ENCODE data around the gene NEK6.

NEK6 gene

GRCh38 chr9:124388275-124389048 lies 130.7 kb downstream of the NEK6 start:
- TF ChIP-seq, protein P1, sequence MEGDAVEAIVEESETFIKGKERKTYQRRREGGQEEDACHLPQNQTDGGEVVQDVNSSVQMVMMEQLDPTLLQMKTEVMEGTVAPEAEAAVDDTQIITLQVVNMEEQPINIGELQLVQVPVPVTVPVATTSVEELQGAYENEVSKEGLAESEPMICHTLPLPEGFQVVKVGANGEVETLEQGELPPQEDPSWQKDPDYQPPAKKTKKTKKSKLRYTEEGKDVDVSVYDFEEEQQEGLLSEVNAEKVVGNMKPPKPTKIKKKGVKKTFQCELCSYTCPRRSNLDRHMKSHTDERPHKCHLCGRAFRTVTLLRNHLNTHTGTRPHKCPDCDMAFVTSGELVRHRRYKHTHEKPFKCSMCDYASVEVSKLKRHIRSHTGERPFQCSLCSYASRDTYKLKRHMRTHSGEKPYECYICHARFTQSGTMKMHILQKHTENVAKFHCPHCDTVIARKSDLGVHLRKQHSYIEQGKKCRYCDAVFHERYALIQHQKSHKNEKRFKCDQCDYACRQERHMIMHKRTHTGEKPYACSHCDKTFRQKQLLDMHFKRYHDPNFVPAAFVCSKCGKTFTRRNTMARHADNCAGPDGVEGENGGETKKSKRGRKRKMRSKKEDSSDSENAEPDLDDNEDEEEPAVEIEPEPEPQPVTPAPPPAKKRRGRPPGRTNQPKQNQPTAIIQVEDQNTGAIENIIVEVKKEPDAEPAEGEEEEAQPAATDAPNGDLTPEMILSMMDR (IDR thresholded peaks at IDR 0.05; ENCODE audit: insufficient read depth, low read depth, low read length, missing control alignments) = no peak
- H3K4me3 ChIP-seq (ENCODE audit: low read depth, low read length) = no peak overlapping the region
- no peak for DNase-seq (ENCODE audit: low read depth)

DNA sequence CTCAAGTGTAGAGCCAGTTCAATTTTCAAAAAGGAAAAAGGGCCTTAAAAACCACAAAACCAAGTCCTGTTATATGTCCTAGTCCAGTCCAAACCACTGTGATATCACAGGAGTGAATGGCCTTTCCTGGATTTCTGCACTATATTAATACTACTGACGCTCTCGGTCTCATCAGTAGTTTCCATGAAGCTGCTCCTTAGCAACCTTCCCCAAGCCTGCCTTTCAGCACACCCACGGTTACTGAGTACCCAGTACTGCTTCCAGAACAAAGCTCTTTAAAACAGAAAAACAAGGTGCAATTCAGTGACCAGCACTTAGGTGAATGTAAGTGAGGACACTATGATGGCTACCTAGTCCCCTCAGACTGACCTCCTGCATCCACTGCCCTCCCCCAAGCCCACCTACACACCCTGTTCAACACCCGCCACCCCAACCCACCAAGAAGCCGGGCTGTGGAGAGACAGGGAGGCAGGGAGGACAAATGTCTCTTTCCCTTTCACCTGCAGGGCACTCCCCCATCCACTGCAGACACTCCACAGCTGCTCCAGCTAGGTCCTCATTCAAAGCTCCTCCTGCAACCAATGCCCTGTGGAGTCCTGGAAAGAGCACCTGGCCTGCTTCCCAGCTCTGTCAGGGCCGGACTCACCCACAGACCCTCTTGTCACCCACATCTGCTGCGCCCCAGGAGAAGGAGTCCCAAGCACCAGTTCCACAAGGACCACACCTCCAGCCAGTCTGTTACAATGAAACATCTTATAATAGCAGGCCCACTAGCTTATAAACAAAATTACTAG lies 131.6 kb downstream of the NEK6 start:
- TF ChIP-seq, protein P1 (IDR thresholded peaks at IDR 0.05; ENCODE audit: insufficient read depth, low read depth, low read length, missing control alignments) = no peak
- no peak overlapping the region for H3K4me3 ChIP-seq (ENCODE audit: low read depth, low read length)
- no peak for DNase-seq (ENCODE audit: low read depth)

GRCh38 chr9:124390794-124391658 lies 133.3 kb downstream of the NEK6 start:
- H3K4me3 ChIP-seq (ENCODE audit: low read depth, low read length) = no peak overlapping the region
- TF ChIP-seq, protein P1 (IDR thresholded peaks at IDR 0.05; ENCODE audit: insufficient read depth, low read depth, low read length, missing control alignments) = no peak
- DNase-seq (ENCODE audit: low read depth) = no peak

- no peak overlapping the region for H3K4me3 ChIP-seq (ENCODE audit: low read depth, low read length)
- no peak for DNase-seq (ENCODE audit: low read depth)
- TF ChIP-seq, protein P1 (IDR thresholded peaks at IDR 0.05; ENCODE audit: insufficient read depth, low read depth, low read length, missing control alignments) = no peak
Observed at GRCh38 chr9:124392254-124392870, 134.6 kb downstream of the NEK6 start.

GRCh38 chr9:124392871-124393460 lies 135.2 kb downstream of the NEK6 start:
- TF ChIP-seq, protein P1 (IDR thresholded peaks at IDR 0.05; ENCODE audit: insufficient read depth, low read depth, low read length, missing control alignments) = no peak
- no peak overlapping the region for H3K4me3 ChIP-seq (ENCODE audit: low read depth, low read length)
- no peak for DNase-seq (ENCODE audit: low read depth)

GRCh38 chr9:124394167-124394566 lies 136.4 kb downstream of the NEK6 start:
- TF ChIP-seq, protein P1 (IDR thresholded peaks at IDR 0.05; ENCODE audit: insufficient read depth, low read depth, low read length, missing control alignments) = no peak
- peak; percentile 30 for DNase-seq (ENCODE audit: low read depth)
- H3K4me3 ChIP-seq (ENCODE audit: low read depth, low read length) = no peak overlapping the region

Measured in GM12865 (cell line).